ENCODE measurements around the gene MGST2. TPM values are rescaled to one million over a fixed set of nuclear protein-coding genes. Genes with fewer than 3 reads are reported as not detected.

The MGST2 gene
- total RNA-seq, 1 experiment from 2014 or later = 14.9 TPM

DNA sequence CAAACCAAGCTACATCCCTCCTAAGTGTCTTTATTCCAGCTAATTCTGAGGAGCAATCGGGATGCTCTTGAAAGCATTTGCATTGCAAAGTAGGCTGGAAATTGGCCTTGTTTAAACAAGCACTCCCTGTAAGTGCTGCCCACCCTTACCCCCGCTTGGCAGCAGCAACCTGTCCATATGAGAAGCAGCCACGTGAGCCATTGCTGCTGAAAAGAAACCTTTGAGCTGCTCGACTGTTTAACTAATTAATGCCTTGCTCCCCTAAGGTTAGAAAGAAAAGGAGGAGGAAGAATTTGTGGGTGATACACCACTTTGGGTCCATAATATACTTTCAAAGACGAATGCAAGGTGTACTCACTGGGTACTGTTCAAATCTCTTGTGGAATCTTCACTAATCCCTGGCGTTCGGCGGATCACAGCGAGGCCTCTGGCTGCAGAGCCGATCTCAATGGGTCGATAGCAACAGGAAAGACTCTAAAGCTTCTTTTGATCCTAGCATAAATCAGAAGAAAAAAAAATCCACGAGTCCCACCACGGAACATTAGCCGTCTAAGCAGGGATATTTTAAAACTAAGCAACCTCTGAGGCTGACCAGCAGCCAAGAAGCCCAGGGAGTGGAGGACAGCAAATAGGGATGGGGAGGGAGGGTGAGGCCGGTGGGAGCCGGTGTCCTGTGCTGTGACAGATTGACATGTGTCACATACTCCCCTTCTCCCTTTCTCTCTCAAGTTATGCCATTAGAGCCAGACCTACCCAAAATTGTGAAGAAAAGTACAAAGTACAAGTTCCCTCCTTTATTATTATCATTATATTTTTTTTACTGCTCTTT is 37.2 kb upstream of the MGST2 start (continued):
- TF ChIP-seq, protein P1, sequence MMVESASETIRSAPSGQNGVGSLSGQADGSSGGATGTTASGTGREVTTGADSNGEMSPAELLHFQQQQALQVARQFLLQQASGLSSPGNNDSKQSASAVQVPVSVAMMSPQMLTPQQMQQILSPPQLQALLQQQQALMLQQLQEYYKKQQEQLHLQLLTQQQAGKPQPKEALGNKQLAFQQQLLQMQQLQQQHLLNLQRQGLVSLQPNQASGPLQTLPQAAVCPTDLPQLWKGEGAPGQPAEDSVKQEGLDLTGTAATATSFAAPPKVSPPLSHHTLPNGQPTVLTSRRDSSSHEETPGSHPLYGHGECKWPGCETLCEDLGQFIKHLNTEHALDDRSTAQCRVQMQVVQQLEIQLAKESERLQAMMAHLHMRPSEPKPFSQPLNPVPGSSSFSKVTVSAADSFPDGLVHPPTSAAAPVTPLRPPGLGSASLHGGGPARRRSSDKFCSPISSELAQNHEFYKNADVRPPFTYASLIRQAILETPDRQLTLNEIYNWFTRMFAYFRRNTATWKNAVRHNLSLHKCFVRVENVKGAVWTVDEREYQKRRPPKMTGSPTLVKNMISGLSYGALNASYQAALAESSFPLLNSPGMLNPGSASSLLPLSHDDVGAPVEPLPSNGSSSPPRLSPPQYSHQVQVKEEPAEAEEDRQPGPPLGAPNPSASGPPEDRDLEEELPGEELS (CRISPR knock-in tag; IDR thresholded peaks at IDR 0.05) = no peak
- TF ChIP-seq, protein P2, sequence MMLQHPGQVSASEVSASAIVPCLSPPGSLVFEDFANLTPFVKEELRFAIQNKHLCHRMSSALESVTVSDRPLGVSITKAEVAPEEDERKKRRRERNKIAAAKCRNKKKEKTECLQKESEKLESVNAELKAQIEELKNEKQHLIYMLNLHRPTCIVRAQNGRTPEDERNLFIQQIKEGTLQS (CRISPR knock-in tag; conservative IDR thresholded peaks at IDR 0.05) = no peak
- TF ChIP-seq, protein P3, sequence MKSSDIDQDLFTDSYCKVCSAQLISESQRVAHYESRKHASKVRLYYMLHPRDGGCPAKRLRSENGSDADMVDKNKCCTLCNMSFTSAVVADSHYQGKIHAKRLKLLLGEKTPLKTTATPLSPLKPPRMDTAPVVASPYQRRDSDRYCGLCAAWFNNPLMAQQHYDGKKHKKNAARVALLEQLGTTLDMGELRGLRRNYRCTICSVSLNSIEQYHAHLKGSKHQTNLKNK (CRISPR knock-in tag; IDR thresholded peaks at IDR 0.05) = no peak

DNA sequence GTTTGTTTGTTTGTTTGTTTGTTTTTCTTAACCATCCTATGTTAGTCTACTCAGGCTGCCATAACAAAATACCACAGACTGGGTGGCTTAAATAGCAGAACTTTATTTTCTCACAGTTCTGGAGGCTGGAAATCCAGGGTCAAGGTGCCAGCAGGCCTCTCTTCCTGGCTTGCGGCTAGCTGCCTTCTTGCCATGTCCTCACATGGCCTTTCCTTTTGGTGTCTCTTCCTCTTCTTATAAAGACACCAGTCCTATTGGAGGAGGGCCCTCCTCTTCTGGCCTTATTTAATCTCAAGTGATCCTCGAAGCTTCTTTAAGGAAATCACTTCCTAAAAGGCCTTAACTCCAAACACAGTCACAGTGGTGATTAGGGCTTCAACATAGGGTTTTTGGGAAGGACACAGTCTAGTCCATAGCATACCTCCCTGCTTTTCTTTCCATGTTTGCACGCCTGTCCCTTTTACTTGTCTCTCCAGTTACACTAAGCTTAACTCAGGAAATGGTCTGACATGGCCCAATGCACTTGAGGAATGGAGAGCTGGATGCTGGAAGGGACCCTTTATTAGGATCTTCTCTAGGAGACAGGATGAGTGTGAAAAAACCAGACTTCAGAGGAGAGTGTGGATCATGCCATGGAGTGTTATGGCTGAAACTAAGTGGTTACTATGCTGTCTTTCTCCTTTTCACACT is 36.0 kb upstream of the MGST2 start:
- H3K27ac Mint-ChIP-seq = no peak overlapping the region
- H3K27me3 Mint-ChIP-seq (ENCODE audit: low read depth) = peaks cover 98% of the 10 kb centered on the region
- no peaks in the 10 kb centered on the region for H3K36me3 Mint-ChIP-seq
- peaks cover 45% of the 10 kb centered on the region for H3K4me1 Mint-ChIP-seq
- POLR2A ChIA-PET = no interaction called here
- CTCF ChIA-PET = interaction anchor here (2.0 to 2.7 kb wide), 2 partner anchors 10 to 28 kb away, joined by 11 to 12 read pairs; no protein-coding TSS in a partner anchor
- no peak overlapping the region for H3K4me3 Mint-ChIP-seq
- no peak for DNase-seq (ENCODE audit: low spot score)
- H3K9me3 Mint-ChIP-seq = no peaks in the 10 kb centered on the region
- no peak for ATAC-seq
- TF ChIP-seq, protein P4, sequence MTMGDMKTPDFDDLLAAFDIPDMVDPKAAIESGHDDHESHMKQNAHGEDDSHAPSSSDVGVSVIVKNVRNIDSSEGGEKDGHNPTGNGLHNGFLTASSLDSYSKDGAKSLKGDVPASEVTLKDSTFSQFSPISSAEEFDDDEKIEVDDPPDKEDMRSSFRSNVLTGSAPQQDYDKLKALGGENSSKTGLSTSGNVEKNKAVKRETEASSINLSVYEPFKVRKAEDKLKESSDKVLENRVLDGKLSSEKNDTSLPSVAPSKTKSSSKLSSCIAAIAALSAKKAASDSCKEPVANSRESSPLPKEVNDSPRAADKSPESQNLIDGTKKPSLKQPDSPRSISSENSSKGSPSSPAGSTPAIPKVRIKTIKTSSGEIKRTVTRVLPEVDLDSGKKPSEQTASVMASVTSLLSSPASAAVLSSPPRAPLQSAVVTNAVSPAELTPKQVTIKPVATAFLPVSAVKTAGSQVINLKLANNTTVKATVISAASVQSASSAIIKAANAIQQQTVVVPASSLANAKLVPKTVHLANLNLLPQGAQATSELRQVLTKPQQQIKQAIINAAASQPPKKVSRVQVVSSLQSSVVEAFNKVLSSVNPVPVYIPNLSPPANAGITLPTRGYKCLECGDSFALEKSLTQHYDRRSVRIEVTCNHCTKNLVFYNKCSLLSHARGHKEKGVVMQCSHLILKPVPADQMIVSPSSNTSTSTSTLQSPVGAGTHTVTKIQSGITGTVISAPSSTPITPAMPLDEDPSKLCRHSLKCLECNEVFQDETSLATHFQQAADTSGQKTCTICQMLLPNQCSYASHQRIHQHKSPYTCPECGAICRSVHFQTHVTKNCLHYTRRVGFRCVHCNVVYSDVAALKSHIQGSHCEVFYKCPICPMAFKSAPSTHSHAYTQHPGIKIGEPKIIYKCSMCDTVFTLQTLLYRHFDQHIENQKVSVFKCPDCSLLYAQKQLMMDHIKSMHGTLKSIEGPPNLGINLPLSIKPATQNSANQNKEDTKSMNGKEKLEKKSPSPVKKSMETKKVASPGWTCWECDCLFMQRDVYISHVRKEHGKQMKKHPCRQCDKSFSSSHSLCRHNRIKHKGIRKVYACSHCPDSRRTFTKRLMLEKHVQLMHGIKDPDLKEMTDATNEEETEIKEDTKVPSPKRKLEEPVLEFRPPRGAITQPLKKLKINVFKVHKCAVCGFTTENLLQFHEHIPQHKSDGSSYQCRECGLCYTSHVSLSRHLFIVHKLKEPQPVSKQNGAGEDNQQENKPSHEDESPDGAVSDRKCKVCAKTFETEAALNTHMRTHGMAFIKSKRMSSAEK (CRISPR knock-in tag; IDR thresholded peaks at IDR 0.05; ENCODE audit: borderline replicate concordance) = no peak
- TF ChIP-seq JUN (CRISPR knock-in tag; IDR thresholded peaks at IDR 0.05) = no peak
- TF ChIP-seq, protein P5, sequence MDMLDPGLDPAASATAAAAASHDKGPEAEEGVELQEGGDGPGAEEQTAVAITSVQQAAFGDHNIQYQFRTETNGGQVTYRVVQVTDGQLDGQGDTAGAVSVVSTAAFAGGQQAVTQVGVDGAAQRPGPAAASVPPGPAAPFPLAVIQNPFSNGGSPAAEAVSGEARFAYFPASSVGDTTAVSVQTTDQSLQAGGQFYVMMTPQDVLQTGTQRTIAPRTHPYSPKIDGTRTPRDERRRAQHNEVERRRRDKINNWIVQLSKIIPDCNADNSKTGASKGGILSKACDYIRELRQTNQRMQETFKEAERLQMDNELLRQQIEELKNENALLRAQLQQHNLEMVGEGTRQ (CRISPR knock-in tag; IDR thresholded peaks at IDR 0.05) = no peak
- TF ChIP-seq, protein P6, sequence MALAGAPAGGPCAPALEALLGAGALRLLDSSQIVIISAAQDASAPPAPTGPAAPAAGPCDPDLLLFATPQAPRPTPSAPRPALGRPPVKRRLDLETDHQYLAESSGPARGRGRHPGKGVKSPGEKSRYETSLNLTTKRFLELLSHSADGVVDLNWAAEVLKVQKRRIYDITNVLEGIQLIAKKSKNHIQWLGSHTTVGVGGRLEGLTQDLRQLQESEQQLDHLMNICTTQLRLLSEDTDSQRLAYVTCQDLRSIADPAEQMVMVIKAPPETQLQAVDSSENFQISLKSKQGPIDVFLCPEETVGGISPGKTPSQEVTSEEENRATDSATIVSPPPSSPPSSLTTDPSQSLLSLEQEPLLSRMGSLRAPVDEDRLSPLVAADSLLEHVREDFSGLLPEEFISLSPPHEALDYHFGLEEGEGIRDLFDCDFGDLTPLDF (CRISPR knock-in tag; IDR thresholded peaks at IDR 0.05) = no peak
- TF ChIP-seq, protein P7, sequence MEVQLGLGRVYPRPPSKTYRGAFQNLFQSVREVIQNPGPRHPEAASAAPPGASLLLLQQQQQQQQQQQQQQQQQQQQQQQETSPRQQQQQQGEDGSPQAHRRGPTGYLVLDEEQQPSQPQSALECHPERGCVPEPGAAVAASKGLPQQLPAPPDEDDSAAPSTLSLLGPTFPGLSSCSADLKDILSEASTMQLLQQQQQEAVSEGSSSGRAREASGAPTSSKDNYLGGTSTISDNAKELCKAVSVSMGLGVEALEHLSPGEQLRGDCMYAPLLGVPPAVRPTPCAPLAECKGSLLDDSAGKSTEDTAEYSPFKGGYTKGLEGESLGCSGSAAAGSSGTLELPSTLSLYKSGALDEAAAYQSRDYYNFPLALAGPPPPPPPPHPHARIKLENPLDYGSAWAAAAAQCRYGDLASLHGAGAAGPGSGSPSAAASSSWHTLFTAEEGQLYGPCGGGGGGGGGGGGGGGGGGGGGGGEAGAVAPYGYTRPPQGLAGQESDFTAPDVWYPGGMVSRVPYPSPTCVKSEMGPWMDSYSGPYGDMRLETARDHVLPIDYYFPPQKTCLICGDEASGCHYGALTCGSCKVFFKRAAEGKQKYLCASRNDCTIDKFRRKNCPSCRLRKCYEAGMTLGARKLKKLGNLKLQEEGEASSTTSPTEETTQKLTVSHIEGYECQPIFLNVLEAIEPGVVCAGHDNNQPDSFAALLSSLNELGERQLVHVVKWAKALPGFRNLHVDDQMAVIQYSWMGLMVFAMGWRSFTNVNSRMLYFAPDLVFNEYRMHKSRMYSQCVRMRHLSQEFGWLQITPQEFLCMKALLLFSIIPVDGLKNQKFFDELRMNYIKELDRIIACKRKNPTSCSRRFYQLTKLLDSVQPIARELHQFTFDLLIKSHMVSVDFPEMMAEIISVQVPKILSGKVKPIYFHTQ (CRISPR knock-in tag; IDR thresholded peaks at IDR 0.05) = no peak
- TF ChIP-seq, protein P8, sequence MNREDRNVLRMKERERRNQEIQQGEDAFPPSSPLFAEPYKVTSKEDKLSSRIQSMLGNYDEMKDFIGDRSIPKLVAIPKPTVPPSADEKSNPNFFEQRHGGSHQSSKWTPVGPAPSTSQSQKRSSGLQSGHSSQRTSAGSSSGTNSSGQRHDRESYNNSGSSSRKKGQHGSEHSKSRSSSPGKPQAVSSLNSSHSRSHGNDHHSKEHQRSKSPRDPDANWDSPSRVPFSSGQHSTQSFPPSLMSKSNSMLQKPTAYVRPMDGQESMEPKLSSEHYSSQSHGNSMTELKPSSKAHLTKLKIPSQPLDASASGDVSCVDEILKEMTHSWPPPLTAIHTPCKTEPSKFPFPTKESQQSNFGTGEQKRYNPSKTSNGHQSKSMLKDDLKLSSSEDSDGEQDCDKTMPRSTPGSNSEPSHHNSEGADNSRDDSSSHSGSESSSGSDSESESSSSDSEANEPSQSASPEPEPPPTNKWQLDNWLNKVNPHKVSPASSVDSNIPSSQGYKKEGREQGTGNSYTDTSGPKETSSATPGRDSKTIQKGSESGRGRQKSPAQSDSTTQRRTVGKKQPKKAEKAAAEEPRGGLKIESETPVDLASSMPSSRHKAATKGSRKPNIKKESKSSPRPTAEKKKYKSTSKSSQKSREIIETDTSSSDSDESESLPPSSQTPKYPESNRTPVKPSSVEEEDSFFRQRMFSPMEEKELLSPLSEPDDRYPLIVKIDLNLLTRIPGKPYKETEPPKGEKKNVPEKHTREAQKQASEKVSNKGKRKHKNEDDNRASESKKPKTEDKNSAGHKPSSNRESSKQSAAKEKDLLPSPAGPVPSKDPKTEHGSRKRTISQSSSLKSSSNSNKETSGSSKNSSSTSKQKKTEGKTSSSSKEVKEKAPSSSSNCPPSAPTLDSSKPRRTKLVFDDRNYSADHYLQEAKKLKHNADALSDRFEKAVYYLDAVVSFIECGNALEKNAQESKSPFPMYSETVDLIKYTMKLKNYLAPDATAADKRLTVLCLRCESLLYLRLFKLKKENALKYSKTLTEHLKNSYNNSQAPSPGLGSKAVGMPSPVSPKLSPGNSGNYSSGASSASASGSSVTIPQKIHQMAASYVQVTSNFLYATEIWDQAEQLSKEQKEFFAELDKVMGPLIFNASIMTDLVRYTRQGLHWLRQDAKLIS (CRISPR knock-in tag; IDR thresholded peaks at IDR 0.05; ENCODE audit: borderline replicate concordance) = no peak
- TF ChIP-seq, protein P9, sequence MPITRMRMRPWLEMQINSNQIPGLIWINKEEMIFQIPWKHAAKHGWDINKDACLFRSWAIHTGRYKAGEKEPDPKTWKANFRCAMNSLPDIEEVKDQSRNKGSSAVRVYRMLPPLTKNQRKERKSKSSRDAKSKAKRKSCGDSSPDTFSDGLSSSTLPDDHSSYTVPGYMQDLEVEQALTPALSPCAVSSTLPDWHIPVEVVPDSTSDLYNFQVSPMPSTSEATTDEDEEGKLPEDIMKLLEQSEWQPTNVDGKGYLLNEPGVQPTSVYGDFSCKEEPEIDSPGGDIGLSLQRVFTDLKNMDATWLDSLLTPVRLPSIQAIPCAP (CRISPR knock-in tag; IDR thresholded peaks at IDR 0.05) = no peak
- TF ChIP-seq, protein P10, sequence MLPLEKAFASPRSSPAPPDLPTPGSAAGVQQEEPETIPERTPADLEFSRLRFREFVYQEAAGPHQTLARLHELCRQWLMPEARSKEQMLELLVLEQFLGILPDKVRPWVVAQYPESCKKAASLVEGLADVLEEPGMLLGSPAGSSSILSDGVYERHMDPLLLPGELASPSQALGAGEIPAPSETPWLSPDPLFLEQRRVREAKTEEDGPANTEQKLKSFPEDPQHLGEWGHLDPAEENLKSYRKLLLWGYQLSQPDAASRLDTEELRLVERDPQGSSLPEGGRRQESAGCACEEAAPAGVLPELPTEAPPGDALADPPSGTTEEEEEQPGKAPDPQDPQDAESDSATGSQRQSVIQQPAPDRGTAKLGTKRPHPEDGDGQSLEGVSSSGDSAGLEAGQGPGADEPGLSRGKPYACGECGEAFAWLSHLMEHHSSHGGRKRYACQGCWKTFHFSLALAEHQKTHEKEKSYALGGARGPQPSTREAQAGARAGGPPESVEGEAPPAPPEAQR (CRISPR knock-in tag; IDR thresholded peaks at IDR 0.05) = no peak
- TF ChIP-seq SMAD4 (CRISPR knock-in tag; IDR thresholded peaks at IDR 0.05) = no peak
